DMS 273 (cell line): ENCODE measurements around the gene LUZP2.

ENCODE experiments used
- DNase-seq: peaks from one replicate; lab custom pipeline; 2025; ENCODE audit not compliant: unreplicated experiment; lab: John Stamatoyannopoulos, UW

Gene LUZP2

GRCh38 chr11:24628224-24628776 is 131.4 kb downstream of the LUZP2 start:
- DNase-seq = no peak

GRCh38 chr11:24634606-24635160 is 137.8 kb downstream of the LUZP2 start:
- no peak for DNase-seq

GRCh38 chr11:24635588-24636290 is 138.9 kb downstream of the LUZP2 start:
- no peak for DNase-seq

GRCh38 chr11:24636291-24636629 is 139.4 kb downstream of the LUZP2 start:
- no peak for DNase-seq

- no peak for DNase-seq
These were observed 140.7 kb downstream of the LUZP2 start for GRCh38 chr11:24637520-24637919.

- no peak for DNase-seq
These were observed 145.8 kb downstream of the LUZP2 start for GRCh38 chr11:24642648-24643047.

- no peak for DNase-seq
These were observed 148.7 kb downstream of the LUZP2 start for GRCh38 chr11:24645563-24645962.

GRCh38 chr11:24651873-24652272 is 155.0 kb downstream of the LUZP2 start:
- DNase-seq = no peak

- no peak for DNase-seq
These were observed 157.0 kb downstream of the LUZP2 start for GRCh38 chr11:24653901-24654300.

- no peak for DNase-seq
These were observed 164.5 kb downstream of the LUZP2 start for GRCh38 chr11:24661331-24661730.

GRCh38 chr11:24664399-24664798 is 167.5 kb downstream of the LUZP2 start:
- no peak for DNase-seq

- DNase-seq = no peak
These were observed 170.6 kb downstream of the LUZP2 start for GRCh38 chr11:24667353-24667968.

- DNase-seq = no peak
These were observed 182.0 kb downstream of the LUZP2 start for GRCh38 chr11:24678703-24679348.

- DNase-seq = no peak
These were observed 183.0 kb downstream of the LUZP2 start for GRCh38 chr11:24679821-24680351.

GRCh38 chr11:24683583-24683982 is 186.7 kb downstream of the LUZP2 start:
- DNase-seq = no peak

GRCh38 chr11:24685821-24686220 is 189.0 kb downstream of the LUZP2 start:
- no peak for DNase-seq

GRCh38 chr11:24687531-24688147 is 190.8 kb downstream of the LUZP2 start:
- no peak for DNase-seq

GRCh38 chr11:24688981-24689380 is 192.1 kb downstream of the LUZP2 start:
- no peak for DNase-seq

- DNase-seq = no peak
These were observed 200.8 kb downstream of the LUZP2 start for GRCh38 chr11:24697522-24698111.

GRCh38 chr11:24704716-24705115 is 207.9 kb downstream of the LUZP2 start:
- no peak for DNase-seq

GRCh38 chr11:24705474-24705873 is 208.6 kb downstream of the LUZP2 start:
- no peak for DNase-seq
